AG10803 (cell line): ENCODE measurements around the gene RBPMS2.

Source experiments
- DNase-seq: peaks from one replicate; pipeline ENCODE4 v3.0.0; 2010; ENCODE audit warnings: low read depth
- H3K4me3 ChIP-seq: 2 replicates; pipeline ENCODE4 v1.5.1; 2011; ENCODE audit warnings: mild to moderate bottlenecking, low read length, control low read depth
- TF ChIP-seq, protein P1 (sequence below): conservative IDR thresholded peaks from 2 replicates; pipeline ENCODE4 v1.5.1; 2011; ENCODE audit warnings: mild to moderate bottlenecking, low read length, control low read depth, inconsistent platforms

The RBPMS2 gene

GRCh38 chr15:64693134-64693533, 82.3 kb downstream of the RBPMS2 start:
- no peak overlapping the region for H3K4me3 ChIP-seq
- TF ChIP-seq, protein P1, sequence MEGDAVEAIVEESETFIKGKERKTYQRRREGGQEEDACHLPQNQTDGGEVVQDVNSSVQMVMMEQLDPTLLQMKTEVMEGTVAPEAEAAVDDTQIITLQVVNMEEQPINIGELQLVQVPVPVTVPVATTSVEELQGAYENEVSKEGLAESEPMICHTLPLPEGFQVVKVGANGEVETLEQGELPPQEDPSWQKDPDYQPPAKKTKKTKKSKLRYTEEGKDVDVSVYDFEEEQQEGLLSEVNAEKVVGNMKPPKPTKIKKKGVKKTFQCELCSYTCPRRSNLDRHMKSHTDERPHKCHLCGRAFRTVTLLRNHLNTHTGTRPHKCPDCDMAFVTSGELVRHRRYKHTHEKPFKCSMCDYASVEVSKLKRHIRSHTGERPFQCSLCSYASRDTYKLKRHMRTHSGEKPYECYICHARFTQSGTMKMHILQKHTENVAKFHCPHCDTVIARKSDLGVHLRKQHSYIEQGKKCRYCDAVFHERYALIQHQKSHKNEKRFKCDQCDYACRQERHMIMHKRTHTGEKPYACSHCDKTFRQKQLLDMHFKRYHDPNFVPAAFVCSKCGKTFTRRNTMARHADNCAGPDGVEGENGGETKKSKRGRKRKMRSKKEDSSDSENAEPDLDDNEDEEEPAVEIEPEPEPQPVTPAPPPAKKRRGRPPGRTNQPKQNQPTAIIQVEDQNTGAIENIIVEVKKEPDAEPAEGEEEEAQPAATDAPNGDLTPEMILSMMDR, result no peak; the same call in 1 of the 2 replicates
- peak; percentile 95 for DNase-seq

DNA sequence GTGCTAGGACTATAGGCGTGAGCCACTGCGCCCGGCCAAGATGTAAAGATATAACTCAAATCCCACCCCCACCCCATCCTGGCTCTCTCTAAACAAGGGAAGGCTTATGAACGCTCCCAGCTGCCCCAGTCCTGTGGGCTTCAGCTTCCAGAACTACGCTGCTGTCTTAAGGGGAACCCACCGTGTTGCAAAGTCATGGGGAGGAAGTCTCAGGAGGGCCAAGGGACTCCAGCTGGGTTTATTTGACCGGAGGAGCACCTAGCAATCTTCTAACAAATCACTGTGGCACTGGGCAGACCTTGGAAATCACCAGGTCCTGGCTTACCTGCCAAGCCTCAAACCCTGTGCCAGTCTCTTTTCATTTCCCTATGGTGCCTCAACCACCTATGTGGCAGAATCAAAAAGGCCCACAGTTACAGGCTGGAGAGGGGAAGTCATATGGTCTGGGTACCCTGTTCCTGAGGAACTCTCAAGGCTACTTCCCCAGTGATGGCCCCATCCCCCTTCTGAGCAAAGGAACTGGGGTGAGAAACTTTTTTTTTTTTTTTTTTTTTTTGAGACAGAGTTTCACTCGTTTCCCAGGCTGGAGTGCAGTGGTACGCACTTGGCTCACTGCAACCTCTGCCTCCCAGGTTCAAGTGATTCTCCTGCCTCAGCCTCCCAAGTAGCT, 83.4 kb downstream of the RBPMS2 start:
- TF ChIP-seq, protein P1, result no peak
- DNase-seq, result no peak

DNA sequence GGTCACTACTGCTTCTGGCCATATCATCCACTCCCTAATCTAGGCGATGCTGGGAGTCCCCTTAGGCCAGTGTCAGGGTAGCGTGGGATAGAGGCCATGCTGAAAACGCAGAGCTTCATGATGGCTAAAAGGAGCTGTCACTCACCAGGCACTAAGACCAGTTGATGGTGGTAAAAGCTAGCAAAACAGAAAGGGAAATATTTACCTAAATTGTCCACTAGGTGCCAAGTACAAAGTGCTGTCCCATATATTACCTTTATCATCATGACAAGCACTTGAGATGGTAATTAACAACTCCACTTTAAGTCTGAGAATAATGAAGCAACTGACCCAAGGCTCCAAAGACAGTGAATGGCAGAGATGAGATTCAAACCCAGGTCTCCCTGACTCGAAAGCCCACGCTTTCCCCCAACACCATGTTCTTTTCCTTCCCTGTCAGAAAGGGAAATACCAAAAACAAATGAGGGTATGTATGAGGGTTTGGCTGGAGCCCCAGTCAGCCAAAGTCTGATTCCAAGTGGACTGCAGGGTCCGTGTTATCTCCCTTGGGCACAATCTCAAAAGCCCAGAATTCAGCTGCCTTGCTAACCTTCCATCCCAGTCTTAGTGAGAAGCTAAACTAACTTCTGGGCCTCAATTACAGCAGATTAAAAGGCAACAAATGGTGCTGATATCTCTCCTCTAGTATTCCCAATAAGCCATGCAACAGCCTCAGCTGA, 84.7 kb downstream of the RBPMS2 start:
- DNase-seq, result no peak
- TF ChIP-seq, protein P1, result no peak; the same call in 1 of the 2 replicates
- no peak overlapping the region for H3K4me3 ChIP-seq

More for the DNA sequence above, 83.4 kb downstream of the RBPMS2 start:
- no peak overlapping the region for H3K4me3 ChIP-seq

DNA sequence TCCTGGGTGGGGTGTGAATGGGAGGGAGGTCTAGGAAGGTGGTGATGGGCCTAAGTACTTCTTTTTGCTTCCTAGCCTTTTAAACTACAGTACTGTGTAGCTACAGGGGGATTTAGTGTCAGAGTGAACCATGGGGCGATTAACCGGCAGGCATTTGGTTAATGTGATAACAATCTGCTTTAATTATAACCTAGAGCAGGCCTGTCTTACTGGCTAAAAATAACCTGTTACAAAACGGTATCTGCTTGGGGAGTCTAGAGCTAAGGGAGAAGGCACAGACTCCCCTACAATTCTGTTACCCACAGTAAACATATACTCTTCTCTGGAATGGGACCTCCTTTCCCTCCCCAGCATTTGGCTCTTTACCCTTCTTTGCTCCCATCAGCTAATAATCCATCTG, 85.4 kb downstream of the RBPMS2 start:
- no peak overlapping the region for H3K4me3 ChIP-seq
- DNase-seq, result no peak
- TF ChIP-seq, protein P1, result no peak
